ENCODE data around the gene CEP83. TPM values are rescaled to one million over a fixed set of nuclear protein-coding genes. Genes with fewer than 3 reads are reported as not detected.
"Not testable (repeated sequence)": the region's sequence is repeated elsewhere in the genome, so short reads cannot be mapped to it uniquely, and the experiment has no call there.

Gene CEP83
- total RNA-seq, 1 donor from 2014 or later, result 13.4 TPM

DNA sequence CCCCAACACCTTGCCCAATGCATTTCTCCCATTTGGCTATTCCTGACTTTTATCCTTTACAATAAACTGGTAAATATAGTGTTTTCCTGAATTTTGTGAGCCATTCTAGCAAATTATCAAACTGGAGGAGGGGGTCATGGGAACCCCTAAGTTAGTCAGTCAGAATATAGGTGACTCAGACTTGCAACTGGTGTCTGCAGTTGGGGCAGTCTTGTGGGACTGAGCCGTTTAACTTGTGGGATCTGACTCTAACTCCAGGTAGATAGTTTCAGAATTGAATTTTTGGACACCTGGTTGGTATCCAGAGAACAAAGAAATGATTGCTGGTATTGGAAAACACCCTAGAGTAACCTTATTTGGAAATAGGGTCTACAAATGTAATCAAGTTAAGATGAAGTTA is 133.4 kb downstream of the CEP83 start:
- H3K27ac Mint-ChIP-seq (ENCODE audit: unreplicated experiment), result no peak overlapping the region
- H3K4me1 Mint-ChIP-seq (ENCODE audit: low read depth, unreplicated experiment), result no peaks in the 10 kb centered on the region
- H3K9me3 Mint-ChIP-seq (ENCODE audit: unreplicated experiment), result no peaks in the 10 kb centered on the region
- DNase-seq, result no peak
- H3K4me3 Mint-ChIP-seq (ENCODE audit: unreplicated experiment), result no peak overlapping the region
- no peaks in the 10 kb centered on the region for H3K27me3 Mint-ChIP-seq (ENCODE audit: unreplicated experiment)
- H3K36me3 Mint-ChIP-seq (ENCODE audit: unreplicated experiment), result peaks cover 11% of the 10 kb centered on the region
- TF ChIP-seq, protein P1, sequence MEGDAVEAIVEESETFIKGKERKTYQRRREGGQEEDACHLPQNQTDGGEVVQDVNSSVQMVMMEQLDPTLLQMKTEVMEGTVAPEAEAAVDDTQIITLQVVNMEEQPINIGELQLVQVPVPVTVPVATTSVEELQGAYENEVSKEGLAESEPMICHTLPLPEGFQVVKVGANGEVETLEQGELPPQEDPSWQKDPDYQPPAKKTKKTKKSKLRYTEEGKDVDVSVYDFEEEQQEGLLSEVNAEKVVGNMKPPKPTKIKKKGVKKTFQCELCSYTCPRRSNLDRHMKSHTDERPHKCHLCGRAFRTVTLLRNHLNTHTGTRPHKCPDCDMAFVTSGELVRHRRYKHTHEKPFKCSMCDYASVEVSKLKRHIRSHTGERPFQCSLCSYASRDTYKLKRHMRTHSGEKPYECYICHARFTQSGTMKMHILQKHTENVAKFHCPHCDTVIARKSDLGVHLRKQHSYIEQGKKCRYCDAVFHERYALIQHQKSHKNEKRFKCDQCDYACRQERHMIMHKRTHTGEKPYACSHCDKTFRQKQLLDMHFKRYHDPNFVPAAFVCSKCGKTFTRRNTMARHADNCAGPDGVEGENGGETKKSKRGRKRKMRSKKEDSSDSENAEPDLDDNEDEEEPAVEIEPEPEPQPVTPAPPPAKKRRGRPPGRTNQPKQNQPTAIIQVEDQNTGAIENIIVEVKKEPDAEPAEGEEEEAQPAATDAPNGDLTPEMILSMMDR (IDR thresholded peaks at IDR 0.05; ENCODE audit: partially characterized antibody, unreplicated experiment), result no peak

DNA sequence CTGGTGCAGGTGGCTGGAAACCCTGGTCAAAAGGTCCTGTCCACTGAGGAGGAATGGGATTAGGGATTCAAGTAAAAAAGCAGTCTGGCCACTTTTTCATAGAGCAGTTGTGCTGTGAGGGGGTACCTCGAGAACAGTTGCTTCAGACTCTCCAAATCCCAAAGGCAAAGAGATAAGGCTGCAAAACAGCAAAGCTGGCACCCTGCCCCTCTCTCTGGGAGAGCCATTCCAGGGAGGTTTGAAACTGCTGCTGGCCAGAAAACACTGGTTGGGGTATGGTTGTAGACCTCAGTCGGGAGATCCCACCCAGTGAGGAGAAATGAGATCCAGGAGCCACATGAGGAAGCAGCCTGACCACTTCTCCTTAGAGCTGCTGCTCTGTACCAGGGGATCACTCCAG is 137.3 kb downstream of the CEP83 start:
- Mint-ChIP-seq H3K4me3 (ENCODE audit: unreplicated experiment) (no peak overlapping the region), H3K27ac (ENCODE audit: unreplicated experiment) (no peak overlapping the region), H3K36me3 (ENCODE audit: unreplicated experiment) (peaks cover 45% of the 10 kb centered on the region), H3K9me3 (ENCODE audit: unreplicated experiment) (peaks cover 2% of the 10 kb centered on the region), H3K27me3 (ENCODE audit: unreplicated experiment) (peaks cover 2% of the 10 kb centered on the region), H3K4me1 (ENCODE audit: low read depth, unreplicated experiment) (no peaks in the 10 kb centered on the region)
- TF ChIP-seq, protein P1 (IDR thresholded peaks at IDR 0.05; ENCODE audit: partially characterized antibody, unreplicated experiment), result no peak
- no peak for DNase-seq

DNA sequence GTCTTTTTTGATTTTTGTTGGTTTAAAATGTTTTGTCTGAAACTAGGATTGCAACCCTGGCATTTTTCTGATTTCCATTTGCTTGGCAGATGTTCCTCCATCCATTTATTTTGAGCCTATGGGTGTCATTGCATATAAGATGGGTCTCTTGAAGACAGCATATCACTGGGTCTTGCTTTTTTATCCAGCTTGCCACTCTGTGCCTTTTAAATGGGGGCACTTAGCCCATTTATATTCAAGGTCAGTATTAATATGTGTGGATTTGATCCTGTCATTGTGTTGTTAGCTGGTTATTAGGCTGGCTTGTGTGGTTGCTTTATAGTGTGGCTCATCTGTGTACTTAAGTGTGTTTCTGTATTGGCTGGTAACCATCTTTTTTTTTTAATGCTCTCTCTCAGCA is 139.6 kb downstream of the CEP83 start:
- TF ChIP-seq, protein P1 (IDR thresholded peaks at IDR 0.05; ENCODE audit: partially characterized antibody, unreplicated experiment), result no peak
- Mint-ChIP-seq H3K36me3 (ENCODE audit: unreplicated experiment) (peaks cover 48% of the 10 kb centered on the region), H3K4me1 (ENCODE audit: low read depth, unreplicated experiment) (no peaks in the 10 kb centered on the region), H3K27ac (ENCODE audit: unreplicated experiment) (no peak overlapping the region), H3K9me3 (ENCODE audit: unreplicated experiment) (peaks cover 2% of the 10 kb centered on the region), H3K4me3 (ENCODE audit: unreplicated experiment) (no peak overlapping the region), H3K27me3 (ENCODE audit: unreplicated experiment) (peaks cover 2% of the 10 kb centered on the region)
- DNase-seq, result no peak

DNA sequence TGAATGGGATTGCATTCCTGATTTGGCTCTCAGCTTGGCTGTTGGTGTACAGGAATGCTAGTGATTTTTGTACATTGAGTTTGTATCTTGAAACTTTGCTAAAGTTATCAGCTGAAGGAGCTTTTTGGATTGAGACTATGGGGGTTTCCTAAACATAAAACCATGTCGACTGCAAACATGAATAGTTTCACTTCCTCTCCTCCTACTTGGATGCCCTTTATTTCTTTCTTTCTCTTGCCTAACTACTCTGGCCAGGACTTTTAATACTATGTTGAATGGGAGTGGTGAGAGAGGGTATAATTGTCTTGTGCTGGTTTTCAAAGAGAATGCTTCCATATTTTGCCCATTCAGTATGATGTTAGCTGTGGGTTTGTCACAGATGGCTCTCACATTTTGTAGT is 141.5 kb downstream of the CEP83 start:
- Mint-ChIP-seq H3K27me3 (ENCODE audit: unreplicated experiment) (peaks cover 2% of the 10 kb centered on the region), H3K36me3 (ENCODE audit: unreplicated experiment) (peaks cover 42% of the 10 kb centered on the region), H3K9me3 (ENCODE audit: unreplicated experiment) (peaks cover 2% of the 10 kb centered on the region), H3K4me3 (ENCODE audit: unreplicated experiment) (no peak overlapping the region), H3K27ac (ENCODE audit: unreplicated experiment) (no peak overlapping the region), H3K4me1 (ENCODE audit: low read depth, unreplicated experiment) (no peaks in the 10 kb centered on the region)
- DNase-seq, result no peak
- TF ChIP-seq, protein P1 (IDR thresholded peaks at IDR 0.05; ENCODE audit: partially characterized antibody, unreplicated experiment), result no peak

DNA sequence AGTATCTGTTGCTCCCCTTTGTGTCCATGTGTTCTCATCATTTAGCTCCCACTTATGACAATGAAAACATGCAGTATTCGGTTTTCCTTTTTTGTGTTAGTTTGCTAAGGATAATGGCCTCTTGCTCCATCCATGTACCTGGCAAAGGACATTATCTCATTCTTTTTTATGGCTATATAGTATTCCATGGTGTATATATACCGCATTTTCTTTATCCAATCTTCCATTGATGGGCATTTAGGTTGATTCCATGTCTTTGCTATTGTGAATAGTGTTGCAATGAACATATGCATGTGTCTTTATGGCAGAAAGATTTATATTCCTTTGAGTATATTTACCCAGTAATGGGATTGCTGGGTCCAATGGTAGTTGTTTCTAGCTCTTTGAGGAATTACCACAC is 143.1 kb downstream of the CEP83 start:
- H3K9me3 Mint-ChIP-seq (ENCODE audit: unreplicated experiment); H3K27me3 Mint-ChIP-seq (ENCODE audit: unreplicated experiment); H3K27ac Mint-ChIP-seq (ENCODE audit: unreplicated experiment); DNase-seq; H3K4me1 Mint-ChIP-seq (ENCODE audit: low read depth, unreplicated experiment); H3K4me3 Mint-ChIP-seq (ENCODE audit: unreplicated experiment): not testable (repeated sequence)
- peaks cover 40% of the 10 kb centered on the region for H3K36me3 Mint-ChIP-seq (ENCODE audit: unreplicated experiment)

DNA sequence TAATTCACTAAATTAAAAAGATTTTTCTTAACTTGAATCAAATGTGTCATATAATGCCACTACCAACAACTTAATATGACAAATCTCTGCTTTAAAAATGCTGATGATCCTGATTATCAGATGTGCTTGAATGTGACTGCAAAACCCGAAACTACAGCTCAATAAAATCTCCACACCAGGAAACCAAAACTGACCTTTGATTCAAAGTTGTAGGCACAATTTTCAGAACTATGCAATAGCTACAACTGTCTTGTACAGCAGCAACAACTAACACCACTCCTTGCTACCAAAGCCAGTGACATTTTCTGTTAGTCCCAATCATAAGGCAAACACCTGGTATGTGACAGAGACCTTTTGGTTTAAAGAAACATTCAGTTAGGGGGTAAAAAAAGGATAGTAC is 147.3 kb downstream of the CEP83 start:
- peaks cover 3% of the 10 kb centered on the region for H3K36me3 Mint-ChIP-seq (ENCODE audit: unreplicated experiment)
- DNase-seq, result no peak
- H3K9me3 Mint-ChIP-seq (ENCODE audit: unreplicated experiment), result no peaks in the 10 kb centered on the region
- no peak overlapping the region for H3K4me3 Mint-ChIP-seq (ENCODE audit: unreplicated experiment)
- H3K4me1 Mint-ChIP-seq (ENCODE audit: low read depth, unreplicated experiment), result no peaks in the 10 kb centered on the region
- H3K27ac Mint-ChIP-seq (ENCODE audit: unreplicated experiment), result no peak overlapping the region
- TF ChIP-seq, protein P1 (IDR thresholded peaks at IDR 0.05; ENCODE audit: partially characterized antibody, unreplicated experiment), result no peak
- no peaks in the 10 kb centered on the region for H3K27me3 Mint-ChIP-seq (ENCODE audit: unreplicated experiment)
